HepG2 (cell line): ENCODE data around the gene CDH1.

Source experiments
- ELF1 ChIP-seq: sonication (generic); formaldehyde crosslinking; IDR thresholded peaks from 2 replicates; pipeline ENCODE4 v1.4.0; 2020; ENCODE audit warnings: missing genetic modification reagents
- EZH2 ChIP-seq: conservative IDR thresholded peaks from 2 replicates; pipeline ENCODE4 v1.6.1; 2012; ENCODE audit warnings: mild to moderate bottlenecking, low read depth, low read length, moderate library complexity
- SIN3A ChIP-seq: IDR thresholded peaks from 2 replicates; pipeline ENCODE4 v1.6.1; 2011; ENCODE audit warnings: low read depth, mild to moderate bottlenecking, control low read depth, low read length, borderline replicate concordance

DNA sequence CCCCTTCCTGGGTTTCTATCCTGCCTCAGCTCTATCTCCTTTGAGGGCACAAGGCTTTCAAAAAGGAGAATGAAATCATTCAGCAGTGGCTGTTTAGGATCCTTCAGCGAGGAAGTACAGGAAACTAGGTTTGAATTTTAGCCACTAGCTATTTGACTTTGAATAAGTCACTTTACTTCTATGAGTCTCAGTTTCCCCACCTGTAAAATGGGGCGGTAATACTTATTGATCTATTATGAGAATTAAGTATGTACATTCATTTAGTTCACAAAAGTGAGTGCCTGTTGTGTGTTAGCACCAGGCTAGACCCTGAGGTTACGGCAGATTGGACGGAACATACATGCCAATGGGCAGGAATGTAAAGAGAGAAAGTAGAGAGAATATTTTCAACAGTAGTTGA is 6.6 kb downstream of the CDH1 start:
- TF ChIP-seq ELF1 (CRISPR knock-in tag) (no peak), EZH2 (no peak), SIN3A (no peak)
